Vagina (tissue), 2 donors: Measurements from ENCODE around the gene ANP32B. TPM values are rescaled to one million over a fixed set of nuclear protein-coding genes. Genes with fewer than 3 reads are reported as not detected.

Source experiments
- DNase-seq, 2 donors: peaks; one replicate each; pipeline ENCODE4 v3.0.0-alpha.2; 2017; ENCODE audit errors: extremely low spot score in 2 of 2
- H3K27ac ChIP-seq: fragments of 200-600 bp; sonication (generic); one replicate; pipeline ENCODE4 v1.5.1; 2019
- H3K27me3 ChIP-seq: fragments of 200-600 bp; sonication (generic); one replicate; pipeline ENCODE4 v1.5.1; 2019
- H3K36me3 ChIP-seq, 2 donors: fragments of 200-600 bp; sonication (generic); one replicate each; pipeline ENCODE4 v1.5.1; 2017 to 2019
- H3K4me1 ChIP-seq: fragments of 200-600 bp; sonication (generic); one replicate; pipeline ENCODE4 v1.5.1; 2019
- H3K4me3 ChIP-seq, 2 donors: fragments of 200-600 bp; sonication (generic); 1 replicate in 1 of 2; 2 replicates in 1 of 2; pipeline ENCODE4 v1.5.1; 2016 to 2019
- H3K9me3 ChIP-seq: fragments of 200-600 bp; sonication (generic); one replicate; pipeline ENCODE4 v1.5.1; 2019
- POLR2A ChIP-seq, 2 donors: fragments of 450-650 bp; IDR thresholded peaks; one replicate each; pipeline ENCODE4 v1.6.1; 2017; ENCODE audit warnings: antibody characterized with exemption in 2 of 2, mild to moderate bottlenecking in 2 of 2, moderate library complexity in 2 of 2
- POLR2AphosphoS5 ChIP-seq, 2 donors: sonication (generic); formaldehyde crosslinking; IDR thresholded peaks; one replicate each; pipeline ENCODE4 v1.9.0; 2017; ENCODE audit warnings: antibody characterized with exemption in 2 of 2, mild to moderate bottlenecking in 2 of 2, low read depth in 1 of 2; ENCODE audit not compliant: insufficient read depth in 1 of 2
- intact Hi-C: fragments of 100-400 bp; cut with DNase I; formaldehyde crosslinking; loops from one replicate; pipeline ENCODE4 v1.15.1; 2023
- total RNA-seq: library from RNA; depleted of rRNA; stranded (reverse); fragments of >200 nt; gene quantifications from one replicate; pipeline ENCODE4 v1.2.3, GENCODE V29; 2016
- TF ChIP-seq, protein P1 (sequence below), 3 experiments: fragments of 450-650 bp in 2 of 3; fragments of 200-600 bp in 1 of 3; sonication (generic) in 1 of 3; IDR thresholded peaks; one replicate each; pipeline ENCODE4 v1.5.1; 2017 to 2019; ENCODE audit warnings: antibody characterized with exemption in 3 of 3, mild to moderate bottlenecking in 2 of 3, moderate library complexity in 2 of 3

ANP32B gene
- total RNA-seq, 1 donor from 2014 or later: 75.1 TPM

DNA sequence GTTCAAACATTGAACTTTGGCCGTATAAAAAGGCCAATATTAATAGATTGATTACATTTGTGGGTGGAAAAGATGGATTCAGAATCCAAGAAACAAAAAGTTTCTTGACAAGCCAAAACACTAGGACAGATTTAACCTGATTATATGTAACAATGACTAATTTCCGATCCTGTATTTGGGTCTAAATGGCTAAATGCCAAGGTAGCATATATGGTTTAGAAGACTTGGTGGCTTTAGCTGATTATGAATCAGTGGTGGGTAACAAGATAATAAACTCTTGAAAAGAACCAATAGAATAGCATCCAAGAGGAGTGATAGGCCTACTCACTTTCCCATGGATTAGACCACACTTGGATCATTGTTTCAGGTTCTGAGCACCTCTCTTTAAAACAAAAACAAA lies 21.8 kb upstream of the ANP32B start:
- no peaks in the 10 kb centered on the region for H3K36me3 ChIP-seq
- no peak overlapping the region for H3K27ac ChIP-seq
- TF ChIP-seq, protein P1, sequence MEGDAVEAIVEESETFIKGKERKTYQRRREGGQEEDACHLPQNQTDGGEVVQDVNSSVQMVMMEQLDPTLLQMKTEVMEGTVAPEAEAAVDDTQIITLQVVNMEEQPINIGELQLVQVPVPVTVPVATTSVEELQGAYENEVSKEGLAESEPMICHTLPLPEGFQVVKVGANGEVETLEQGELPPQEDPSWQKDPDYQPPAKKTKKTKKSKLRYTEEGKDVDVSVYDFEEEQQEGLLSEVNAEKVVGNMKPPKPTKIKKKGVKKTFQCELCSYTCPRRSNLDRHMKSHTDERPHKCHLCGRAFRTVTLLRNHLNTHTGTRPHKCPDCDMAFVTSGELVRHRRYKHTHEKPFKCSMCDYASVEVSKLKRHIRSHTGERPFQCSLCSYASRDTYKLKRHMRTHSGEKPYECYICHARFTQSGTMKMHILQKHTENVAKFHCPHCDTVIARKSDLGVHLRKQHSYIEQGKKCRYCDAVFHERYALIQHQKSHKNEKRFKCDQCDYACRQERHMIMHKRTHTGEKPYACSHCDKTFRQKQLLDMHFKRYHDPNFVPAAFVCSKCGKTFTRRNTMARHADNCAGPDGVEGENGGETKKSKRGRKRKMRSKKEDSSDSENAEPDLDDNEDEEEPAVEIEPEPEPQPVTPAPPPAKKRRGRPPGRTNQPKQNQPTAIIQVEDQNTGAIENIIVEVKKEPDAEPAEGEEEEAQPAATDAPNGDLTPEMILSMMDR (IDR thresholded peaks at IDR 0.05): no peak
- no peak for TF ChIP-seq POLR2A (IDR thresholded peaks at IDR 0.05)
- TF ChIP-seq POLR2AphosphoS5 (IDR thresholded peaks at IDR 0.05; ENCODE audit: insufficient read depth in 1 of 2, low read depth in 1 of 2): no peak
- no peaks in the 10 kb centered on the region for H3K9me3 ChIP-seq
- intact Hi-C loops: no loop called here
- no peak for DNase-seq
- no peak overlapping the region for H3K4me3 ChIP-seq
- no peaks in the 10 kb centered on the region for H3K4me1 ChIP-seq
- no peaks in the 10 kb centered on the region for H3K27me3 ChIP-seq

DNA sequence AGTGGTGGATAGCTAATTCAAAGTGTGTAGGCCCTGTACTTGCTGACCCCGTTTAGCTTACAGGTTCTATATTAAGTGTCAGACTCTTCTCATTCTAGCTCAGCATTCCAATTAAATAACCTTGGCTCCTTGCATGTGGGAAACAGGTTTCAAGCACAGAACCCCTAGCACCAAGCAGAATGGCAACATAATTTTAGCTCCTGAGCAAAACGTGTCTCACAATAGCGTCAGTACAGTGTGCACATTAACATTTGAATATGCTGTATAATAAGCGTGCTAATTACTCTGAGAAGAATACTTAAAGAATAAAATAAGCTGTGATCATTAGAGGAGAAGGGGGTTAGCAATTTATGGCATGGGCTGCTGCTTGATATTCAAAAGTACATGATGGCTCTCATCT lies 21.0 kb upstream of the ANP32B start:
- intact Hi-C loops: no loop called here
- DNase-seq: no peak
- TF ChIP-seq POLR2A (IDR thresholded peaks at IDR 0.05): no peak
- TF ChIP-seq POLR2AphosphoS5 (IDR thresholded peaks at IDR 0.05; ENCODE audit: insufficient read depth in 1 of 2, low read depth in 1 of 2): no peak
- TF ChIP-seq, protein P1 (IDR thresholded peaks at IDR 0.05): no peak
- no peaks in the 10 kb centered on the region for H3K36me3 ChIP-seq
- H3K9me3 ChIP-seq: no peaks in the 10 kb centered on the region
- H3K4me1 ChIP-seq: no peaks in the 10 kb centered on the region
- H3K27me3 ChIP-seq: no peaks in the 10 kb centered on the region
- no peak overlapping the region for H3K4me3 ChIP-seq
- no peak overlapping the region for H3K27ac ChIP-seq

DNA sequence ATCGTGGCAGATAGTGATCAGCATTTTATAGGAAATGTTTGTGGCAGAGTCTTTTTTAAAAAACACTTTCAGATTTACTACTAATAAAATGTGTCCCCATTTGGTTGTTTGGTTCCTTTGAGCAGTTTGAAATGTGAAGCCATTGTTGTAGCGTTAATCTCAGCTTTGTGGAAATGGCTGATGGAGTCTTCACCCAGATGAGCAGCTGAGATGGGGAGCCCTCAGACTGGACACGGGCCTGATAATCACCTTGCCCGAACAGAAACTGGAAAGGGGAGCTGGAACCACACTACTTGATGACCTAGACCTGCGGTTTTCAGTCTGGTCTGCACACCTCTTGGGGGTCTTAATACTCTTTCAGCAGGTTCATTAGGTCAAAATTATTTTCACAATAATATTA lies 20.6 kb upstream of the ANP32B start:
- TF ChIP-seq, protein P1 (IDR thresholded peaks at IDR 0.05): no peak
- TF ChIP-seq POLR2A (IDR thresholded peaks at IDR 0.05) (no peak), POLR2AphosphoS5 (IDR thresholded peaks at IDR 0.05; ENCODE audit: insufficient read depth in 1 of 2, low read depth in 1 of 2) (no peak)
- no peak for DNase-seq
- no peaks in the 10 kb centered on the region for H3K9me3 ChIP-seq
- intact Hi-C loops: no loop called here
- no peaks in the 10 kb centered on the region for H3K4me1 ChIP-seq
- no peak overlapping the region for H3K27ac ChIP-seq
- no peaks in the 10 kb centered on the region for H3K27me3 ChIP-seq
- H3K36me3 ChIP-seq: no peaks in the 10 kb centered on the region
- H3K4me3 ChIP-seq: no peak overlapping the region

DNA sequence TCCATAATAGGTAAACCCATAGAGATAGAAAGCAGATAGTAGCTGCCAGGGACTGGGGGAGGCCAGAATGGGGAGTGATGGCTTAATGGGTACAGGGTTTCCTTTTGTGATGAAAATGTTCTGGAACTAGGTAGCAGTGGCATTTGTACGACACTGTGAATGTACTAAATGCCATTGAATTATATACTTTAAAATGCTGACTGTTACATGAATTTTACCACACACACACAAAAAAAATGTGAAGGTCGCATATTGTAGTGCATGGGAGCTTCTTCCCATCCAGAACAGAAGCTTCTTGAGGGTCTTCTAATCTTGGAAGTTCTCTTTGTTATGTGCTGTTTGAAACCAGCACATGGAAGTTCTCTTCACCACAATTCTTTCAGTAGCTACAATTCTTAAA lies 19.9 kb upstream of the ANP32B start:
- no peak overlapping the region for H3K4me3 ChIP-seq
- intact Hi-C loops: no loop called here
- DNase-seq: no peak
- H3K27ac ChIP-seq: no peak overlapping the region
- no peaks in the 10 kb centered on the region for H3K36me3 ChIP-seq
- H3K9me3 ChIP-seq: no peaks in the 10 kb centered on the region
- no peaks in the 10 kb centered on the region for H3K27me3 ChIP-seq
- no peaks in the 10 kb centered on the region for H3K4me1 ChIP-seq
- TF ChIP-seq POLR2AphosphoS5 (IDR thresholded peaks at IDR 0.05; ENCODE audit: insufficient read depth in 1 of 2, low read depth in 1 of 2): no peak
- no peak for TF ChIP-seq POLR2A (IDR thresholded peaks at IDR 0.05)
- TF ChIP-seq, protein P1 (IDR thresholded peaks at IDR 0.05): no peak

DNA sequence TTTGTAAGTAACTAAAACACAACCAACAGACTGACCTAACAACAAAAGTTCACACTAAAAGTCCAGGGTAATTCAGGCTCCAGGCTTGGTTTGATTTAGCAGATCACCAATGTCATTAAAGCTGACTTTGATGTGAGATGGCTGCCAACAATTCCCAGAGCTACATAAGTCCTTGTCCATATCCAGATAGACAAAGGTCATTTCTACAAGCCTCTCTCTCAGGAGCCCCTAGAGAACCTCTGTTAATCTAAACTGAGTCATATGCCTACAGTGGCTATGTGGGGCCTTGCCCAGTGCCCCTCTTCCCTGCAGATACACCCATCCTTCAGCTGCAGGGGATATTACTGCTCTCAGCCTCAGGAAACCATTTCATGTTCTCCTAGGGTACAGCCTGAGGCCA lies 18.2 kb upstream of the ANP32B start:
- intact Hi-C loops: no loop called here
- TF ChIP-seq, protein P1 (IDR thresholded peaks at IDR 0.05): no peak
- no peak for TF ChIP-seq POLR2A (IDR thresholded peaks at IDR 0.05)

More for the DNA sequence above, 18.2 kb upstream of the ANP32B start:
- no peaks in the 10 kb centered on the region for H3K9me3 ChIP-seq
- H3K4me1 ChIP-seq: no peaks in the 10 kb centered on the region
- H3K27ac ChIP-seq: no peak overlapping the region
- no peak for DNase-seq
- H3K36me3 ChIP-seq: no peaks in the 10 kb centered on the region
- H3K4me3 ChIP-seq: no peak overlapping the region
- no peaks in the 10 kb centered on the region for H3K27me3 ChIP-seq
